HG02938 (cell line): ENCODE results near the gene STIL.
"Not testable (repeated sequence)": the region's sequence is repeated elsewhere in the genome, so short reads cannot be mapped to it uniquely, and the experiment has no call there.

Source experiments
- ATAC-seq: cut with Tn5 transposase; IDR thresholded peaks from one replicate; pipeline ENCODE4 v1.9.1; 2021; ENCODE audit warnings: mild to moderate bottlenecking, moderate library complexity; ENCODE audit not compliant: unreplicated experiment

The STIL gene

DNA sequence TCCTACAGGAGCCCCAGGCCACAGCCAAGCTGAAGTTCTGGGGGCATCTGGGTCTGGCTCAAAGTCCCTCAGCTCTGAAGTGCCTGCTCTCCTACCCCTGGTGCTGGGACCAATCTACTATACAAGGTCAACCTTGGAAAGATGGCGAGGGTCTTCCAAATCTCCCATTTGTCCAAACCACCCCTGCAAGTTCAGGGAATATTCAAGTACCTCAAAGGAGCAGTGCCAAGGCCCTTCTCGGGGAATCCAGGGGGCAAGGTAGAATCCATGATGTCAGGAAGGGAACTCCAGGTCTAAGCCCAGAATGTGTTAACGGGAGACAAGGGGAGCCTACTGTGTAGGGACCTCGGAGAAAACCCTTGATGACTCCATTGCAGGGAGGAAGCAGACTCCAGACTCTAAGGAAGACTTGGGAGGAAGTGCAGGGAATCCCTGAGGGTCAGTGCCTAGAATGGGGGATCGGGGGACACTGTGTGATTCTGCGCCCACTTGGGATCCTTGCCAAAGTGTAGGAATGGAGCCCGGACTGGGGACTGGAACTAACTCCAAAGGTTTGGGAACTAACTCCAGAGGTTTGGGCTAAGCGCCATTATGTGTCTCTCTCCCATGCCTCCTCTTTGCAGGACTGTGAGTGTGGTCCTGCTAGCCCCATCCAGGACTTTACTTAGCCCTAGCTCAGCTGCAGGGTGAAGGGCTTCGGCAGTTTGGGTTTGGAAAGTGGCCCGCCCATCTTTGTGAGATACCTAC is 90.6 kb downstream of the STIL start:
- no peak for ATAC-seq

DNA sequence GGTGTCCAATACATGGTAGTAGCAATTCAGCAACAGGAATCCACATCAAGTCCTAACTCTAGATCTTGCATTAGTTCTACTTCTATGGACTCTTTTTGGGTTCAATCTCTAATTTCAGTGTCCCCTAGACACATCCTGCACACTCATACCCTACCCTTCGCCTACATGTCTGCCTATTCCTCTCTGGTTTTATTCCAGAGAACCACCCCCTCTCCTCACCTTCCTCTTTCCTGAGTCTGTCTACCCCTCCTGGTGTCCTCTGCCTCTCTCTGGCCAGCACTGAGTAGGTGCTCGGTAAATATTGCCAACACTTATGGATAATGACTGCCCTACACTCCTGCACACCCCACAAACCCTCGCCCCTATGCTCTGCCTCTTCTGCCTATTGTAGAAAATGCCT is 91.5 kb downstream of the STIL start:
- no peak for ATAC-seq

DNA sequence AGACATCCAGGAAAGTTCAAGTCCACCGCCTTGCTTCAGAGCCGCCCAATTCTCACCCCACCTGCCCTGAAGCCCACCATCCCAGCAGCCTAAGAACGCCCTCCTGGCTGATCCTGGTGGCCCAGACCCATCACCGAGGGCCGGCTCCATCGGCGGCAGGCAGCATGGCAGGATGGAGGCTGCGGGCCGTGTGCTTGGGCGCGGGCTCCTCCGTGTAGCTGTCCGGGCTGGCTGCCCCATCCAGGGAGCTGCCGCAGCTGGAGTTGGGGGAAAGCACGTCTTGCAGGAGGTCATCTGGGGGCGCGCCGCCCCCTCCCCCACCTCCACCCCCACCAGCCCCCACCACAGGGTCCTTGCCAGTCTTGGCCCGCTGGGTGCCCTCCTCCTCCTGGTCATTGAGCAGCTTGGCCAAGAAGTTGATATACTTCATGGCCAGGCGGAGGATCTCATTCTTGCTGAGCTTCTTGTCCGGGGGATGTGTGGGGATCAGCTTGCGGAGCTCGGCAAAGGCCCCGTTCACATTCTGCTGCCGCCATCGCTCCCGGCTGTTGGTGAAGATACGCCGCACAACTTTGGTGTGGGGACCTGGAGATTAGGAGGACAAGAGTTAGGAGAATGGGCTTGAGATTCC is 94.2 kb downstream of the STIL start:
- ATAC-seq: no peak

DNA sequence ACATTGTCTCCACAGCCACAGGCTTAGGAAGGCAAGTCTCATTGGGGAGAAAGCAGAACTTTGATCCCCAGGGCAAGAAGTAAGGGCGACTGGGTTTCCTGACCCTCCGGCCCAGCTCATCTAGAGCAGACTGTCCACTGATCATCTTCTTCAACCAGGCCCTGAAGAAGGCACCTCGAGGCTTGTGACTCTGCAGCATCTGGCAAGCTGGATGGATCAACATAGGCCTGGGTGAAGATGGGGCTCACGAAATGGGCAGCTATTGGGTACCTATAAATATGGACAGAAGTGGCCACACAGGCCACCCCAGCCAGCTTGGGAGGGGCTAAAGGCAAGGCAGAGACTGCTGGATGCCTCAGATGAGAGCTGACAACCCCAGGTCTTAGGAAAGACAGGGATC is 94.9 kb downstream of the STIL start:
- no peak for ATAC-seq

DNA sequence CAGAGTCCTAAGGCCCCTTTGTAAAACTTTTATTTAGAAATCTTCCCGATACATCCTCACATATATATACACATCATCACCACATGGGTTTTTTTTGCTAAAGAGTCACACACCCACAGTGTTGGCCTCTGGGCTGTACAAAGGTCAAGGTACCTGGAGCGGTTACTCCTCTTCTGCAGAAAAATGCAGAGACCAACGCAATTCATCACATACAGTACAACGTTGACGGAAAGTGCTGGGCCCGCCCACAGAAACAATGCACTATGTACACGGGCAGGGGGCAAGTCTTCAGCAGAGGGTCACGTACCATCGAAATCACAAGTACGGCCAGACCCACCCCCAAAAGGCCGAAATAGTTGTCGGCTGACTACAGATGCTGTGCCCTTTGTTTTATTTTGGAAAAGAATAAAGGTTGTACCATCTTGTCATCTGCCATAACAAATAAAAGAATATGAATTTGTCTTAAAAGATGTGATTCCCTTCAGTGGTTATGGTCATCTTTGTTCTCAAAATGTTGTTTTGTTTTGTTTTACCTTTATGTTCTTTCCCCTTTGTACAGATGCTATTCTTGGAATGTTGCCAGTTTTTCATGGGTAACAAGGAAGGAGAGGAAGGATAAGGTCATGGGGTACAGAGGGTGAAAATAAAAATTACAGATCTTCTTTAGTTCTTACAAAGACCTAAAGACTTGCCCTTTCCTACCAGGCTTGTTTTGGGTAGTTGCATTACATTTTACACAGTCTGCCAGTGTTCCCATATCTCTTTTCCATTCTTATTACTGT is 97.5 kb downstream of the STIL start:
- ATAC-seq: no peak

DNA sequence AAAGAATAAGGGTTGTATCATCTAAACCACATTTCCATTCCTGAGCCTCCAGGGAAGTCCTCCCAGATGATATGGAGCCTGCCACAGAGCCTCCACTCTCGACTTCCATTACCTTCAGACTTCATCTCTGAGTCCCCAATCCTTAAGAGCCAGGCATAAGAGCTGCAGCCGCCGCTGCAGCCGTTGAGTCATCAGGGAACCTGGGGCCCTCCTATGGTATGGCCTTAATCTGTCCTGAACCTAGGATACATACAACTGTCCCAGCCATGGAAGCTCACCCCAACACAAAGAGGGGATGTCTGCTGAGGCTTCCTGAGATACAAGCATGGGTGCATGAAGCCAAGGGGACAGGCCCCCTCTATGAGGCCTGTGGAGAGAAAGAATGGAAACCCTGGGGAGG is 98.2 kb downstream of the STIL start:
- no peak for ATAC-seq

DNA sequence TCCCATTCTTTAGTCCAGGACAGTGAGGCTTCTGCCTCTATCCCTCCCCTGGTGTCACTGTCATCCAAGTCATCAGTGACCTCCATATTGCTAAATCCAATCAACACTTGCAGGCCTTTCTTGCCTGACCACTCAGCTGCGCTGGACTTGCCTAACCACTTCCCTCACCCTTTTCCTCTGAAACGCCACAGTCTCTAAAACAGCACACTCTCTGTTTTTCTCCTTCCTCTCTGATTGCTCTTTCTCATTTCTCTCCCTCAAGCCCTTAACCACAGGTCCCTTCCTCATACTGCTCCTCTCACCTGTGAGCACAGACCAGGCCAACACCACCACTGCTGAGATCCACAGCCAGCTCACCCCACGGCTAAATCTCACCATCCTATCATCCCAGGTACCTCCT is 99.4 kb downstream of the STIL start:
- ATAC-seq: no peak

DNA sequence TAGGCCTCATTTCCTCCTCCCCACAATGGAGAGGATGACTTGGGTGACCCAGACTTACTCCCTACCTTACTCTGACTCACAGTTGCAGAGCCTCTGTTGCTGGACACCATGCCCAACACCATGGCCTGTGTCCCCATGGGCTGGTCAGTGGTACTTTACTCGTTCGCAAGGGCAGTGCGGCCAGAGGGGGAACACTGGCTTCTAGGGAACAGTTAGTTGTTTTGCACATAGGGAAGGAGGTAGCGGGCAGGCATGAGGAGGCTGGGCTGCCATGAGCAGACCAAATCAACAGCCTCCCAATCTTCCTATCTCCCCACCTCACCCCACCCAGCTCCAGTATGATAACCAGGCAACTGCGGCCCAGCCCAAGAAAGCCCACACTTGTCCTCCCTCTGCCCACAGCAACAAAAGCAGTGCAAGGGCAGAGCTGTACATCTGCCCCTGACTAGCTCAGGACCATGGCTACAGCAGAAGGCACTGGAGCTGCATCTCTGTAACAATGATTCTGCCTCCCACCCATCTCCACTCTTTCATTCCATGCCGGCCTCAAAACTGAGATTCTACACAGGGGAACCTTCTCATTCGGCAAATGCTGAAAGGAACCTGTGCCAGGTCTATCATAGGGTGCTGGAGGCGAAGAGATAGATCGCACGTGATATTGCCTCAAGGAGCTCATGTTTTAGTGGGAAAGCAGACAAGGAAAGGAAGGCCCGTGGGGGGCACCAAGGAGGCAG is 100.5 kb downstream of the STIL start:
- ATAC-seq: no peak

DNA sequence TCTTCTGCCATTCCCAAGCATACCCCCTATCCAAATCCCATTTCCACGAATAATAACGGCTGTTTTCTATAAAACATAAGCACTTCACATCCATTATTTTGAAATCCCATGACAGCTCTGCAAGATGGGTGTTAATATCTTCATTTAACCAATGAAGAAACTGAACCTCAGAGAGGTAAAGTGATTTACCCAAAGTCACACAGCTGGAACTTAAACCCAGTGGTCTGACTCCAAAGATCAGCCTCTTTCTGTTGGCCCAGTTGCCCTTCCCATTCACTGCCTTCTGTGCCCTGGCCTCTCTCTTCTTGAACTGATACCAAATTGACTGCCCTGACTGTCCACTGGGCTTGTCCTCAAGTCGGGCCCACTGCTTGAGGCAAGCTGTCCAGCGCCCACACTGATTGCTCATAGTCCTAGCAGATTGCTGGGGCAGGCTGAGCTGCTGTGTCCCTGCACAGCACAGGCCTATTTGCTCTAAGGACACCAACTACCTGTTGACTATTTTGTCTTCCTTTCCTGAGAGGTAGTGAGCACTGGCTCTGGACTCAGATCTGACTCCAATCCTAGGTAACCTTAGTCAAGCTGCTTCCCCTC is 101.2 kb downstream of the STIL start:
- no peak for ATAC-seq

DNA sequence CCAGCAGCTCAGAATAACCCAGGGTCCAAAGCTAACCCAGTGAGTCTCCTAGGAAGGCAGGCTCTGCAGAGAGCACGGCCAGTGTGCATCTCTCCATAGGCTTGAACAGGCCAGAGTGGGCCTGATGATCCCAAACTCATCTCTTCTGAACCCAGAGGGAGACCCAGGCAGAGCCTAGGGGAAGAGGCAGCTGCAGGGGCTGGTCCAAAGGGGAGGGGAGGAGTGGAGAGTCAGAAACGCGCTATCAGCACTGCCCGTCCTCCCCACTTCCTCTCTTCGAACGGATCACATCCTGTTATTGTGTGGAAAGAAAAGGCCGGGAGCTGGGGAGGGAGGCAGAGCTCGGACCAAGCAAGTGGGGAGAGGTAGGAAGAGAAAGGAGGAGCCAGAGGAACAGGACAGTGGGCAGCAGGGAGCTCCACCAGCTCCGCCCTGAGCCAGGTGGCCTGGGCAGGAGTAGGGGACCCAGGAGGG is 102.1 kb downstream of the STIL start:
- no peak for ATAC-seq

DNA sequence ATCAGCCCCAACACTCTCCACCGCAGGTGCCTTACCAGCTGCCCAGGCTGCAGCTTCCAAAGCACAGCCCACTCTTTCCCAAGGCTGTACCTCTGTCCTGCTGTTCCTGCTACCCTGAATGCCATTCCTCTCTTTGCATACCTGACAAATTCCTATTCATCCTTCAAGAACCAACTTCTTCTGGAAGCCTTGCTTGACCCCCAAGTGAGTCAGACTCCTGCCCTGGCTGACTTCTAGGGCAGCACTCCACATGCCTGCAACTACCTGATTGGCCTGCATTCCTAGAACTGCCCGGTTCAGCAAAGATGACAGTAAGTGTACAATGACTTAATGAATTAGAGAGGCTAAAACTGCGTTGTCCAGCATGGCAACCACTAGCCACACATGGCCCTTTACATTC is 103.3 kb downstream of the STIL start:
- no peak for ATAC-seq

DNA sequence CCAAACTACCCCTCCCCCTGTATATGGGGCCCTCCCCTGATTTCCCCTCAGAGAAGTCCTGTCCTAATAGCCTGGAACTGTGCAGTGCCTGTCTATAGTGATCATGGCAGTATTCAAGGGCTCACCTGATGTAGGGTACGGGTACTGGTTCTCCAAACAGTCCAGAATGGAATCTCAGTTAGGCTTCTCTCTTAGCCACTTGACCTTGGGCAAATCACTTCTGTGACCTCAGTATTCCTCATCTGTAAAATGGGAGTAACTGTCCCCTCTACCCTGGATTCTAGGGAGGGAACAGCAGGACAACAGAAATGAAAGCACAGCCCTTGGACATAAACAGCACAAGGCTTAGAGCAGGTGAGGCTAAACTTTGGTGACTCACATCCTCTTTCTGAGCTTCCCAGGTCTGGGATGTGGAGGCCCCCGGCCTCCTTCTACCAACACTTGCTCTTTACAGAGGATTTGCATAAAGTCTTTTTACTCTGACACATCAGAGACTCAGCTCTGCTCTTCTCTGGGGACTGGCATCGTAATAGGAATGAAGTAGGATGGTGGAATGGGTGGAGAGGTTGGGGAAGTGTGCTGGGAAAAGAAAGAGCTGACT is 104.1 kb downstream of the STIL start:
- no peak for ATAC-seq

DNA sequence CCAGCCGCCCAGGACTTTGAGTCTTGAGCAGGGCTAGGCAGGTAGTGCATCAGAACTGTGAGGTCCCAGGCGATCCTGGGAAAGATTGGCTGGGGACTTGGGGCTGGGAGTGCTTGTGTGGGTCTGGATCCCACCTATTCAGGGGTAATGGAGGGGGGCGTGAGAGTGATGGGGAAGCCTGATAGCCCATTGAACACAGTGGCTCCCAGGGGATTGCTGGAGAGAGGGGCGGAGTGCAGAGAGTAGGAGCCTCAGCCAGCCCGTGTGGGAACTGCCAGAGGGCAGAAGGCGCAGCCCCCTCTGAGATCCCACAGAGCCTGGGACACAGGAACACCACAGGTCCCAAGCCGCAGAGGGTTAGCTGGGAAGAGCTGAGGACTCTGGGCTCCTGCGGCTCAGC is 104.9 kb downstream of the STIL start:
- no peak for ATAC-seq

DNA sequence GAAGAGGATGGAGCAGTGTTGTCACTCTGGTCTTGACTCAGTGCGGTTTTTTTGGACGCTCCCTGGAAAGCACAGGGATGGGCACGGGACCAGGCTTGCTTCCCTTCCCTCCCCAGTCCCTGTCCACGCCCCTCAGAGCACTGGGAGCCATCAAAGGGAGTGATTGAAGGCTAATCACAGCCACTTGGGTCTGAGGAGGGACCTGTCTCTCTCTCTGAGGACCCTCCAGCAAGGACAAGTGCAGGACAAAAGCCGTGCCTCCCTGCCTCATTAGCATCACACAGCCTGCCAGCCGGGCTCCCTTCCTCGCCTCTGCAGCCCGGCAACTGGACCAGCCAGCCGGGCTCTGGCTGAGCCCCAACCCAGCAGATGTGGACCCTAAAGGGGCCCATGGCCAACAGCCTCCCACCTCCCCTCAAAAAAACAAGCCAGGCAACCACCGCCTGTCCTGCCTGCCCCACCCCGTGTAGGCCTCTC is 105.5 kb downstream of the STIL start:
- no peak for ATAC-seq

DNA sequence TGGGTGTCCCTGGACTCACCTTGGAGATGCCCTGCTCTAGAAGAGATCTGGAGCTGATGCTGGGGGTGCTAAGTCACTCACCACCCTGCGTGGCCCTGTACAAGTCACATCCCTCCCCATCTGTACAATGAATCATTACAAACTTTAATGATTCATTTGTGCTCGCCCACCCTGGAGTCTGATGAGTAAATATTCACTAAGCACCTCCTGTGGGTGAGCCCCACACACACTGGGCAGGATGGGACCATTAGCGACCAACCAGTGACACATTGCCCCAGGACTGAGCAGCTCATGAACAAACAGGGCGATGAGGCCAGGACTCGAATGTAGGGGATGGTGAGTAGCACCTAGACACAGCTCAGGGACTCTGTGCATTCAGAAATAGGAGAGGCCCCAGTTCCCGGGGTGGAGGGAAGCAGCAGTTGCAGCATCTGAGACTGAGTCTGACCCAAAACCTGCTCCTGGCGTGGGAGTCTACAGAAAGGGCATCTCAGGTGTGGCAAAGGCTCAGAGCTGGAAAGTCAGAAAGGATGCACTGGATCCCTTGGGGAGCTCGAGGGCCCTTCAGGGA is 106.1 kb downstream of the STIL start:
- ATAC-seq: no peak

DNA sequence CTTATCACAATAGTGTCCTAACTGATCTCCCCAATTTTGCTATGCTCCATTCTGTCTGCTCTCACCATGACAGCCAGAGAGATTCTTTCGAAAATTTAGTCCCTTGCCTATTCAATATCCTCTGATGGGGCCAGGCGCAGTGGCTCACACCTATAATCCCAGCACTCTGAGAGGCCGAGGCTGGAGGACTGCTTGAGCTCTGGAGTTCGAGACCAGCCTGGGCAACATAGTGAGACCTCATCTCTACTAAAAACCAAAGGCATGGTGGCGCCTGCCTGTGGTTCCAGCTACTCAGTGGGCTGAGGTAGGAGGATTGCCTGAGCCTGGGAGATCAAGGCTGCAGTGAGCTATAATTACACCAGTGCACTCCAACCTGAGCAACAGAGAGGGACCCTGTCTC is 108.0 kb downstream of the STIL start:
- ATAC-seq: no peak

DNA sequence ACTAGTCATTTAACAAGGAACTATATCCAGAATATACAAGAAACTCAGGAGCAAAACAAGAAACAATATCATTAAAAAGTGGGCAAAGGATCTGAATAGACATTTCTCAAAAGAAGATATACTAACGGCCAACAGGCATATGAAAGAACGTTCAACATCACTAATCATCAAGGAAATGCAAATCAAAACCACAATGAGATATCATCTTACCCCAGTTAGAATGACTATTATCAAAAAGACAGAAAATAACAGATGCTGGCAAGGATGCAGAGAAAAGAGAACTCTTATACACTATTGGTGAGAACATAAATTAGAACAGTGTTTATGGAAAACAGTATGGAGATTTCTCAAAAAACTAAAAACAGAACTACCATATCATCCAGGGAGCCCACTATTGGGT is 110.4 kb downstream of the STIL start:
- not testable (repeated sequence) for ATAC-seq

DNA sequence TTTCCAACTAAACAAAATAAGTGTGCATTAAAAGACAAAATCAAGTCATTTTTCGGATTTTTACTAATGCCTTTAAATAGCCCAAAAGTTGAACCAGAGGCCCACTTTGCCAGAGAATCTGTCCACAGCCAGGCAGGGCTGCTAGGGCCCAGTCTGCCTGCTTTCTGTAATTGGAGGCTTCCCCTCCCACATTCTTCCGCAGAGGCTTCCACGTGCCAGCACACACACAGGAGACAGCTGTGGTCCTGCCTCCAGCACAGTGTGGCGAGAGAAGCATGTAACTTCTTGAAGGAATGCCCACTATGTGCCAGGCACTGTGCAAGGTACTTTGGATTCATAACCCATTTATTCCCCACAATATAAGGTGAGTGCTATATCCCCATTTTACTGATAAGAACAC is 112.8 kb downstream of the STIL start:
- ATAC-seq: no peak
